GM06990 (cell line): Measurements from ENCODE around the gene CBY1.
A peak's percentile ranks its signal among the peaks of the same experiment; 100 is the strongest.

Experiments used
- DNase-seq: peaks from one replicate; pipeline ENCODE4 v3.0.0-alpha.2; 2011; ENCODE audit not compliant: insufficient read length; ENCODE audit errors: extremely low read depth
- H3K27me3 ChIP-seq: replicated peaks from 2 replicates; pipeline ENCODE4 v1.6.0; 2011; ENCODE audit warnings: low read length; ENCODE audit not compliant: control insufficient read depth, insufficient read depth
- H3K36me3 ChIP-seq: 2 replicates; pipeline ENCODE4 v1.5.1; 2011; ENCODE audit warnings: low read length; ENCODE audit not compliant: control insufficient read depth, insufficient read depth
- H3K4me3 ChIP-seq: replicated peaks from 2 replicates; pipeline ENCODE4 v1.5.1; 2011; ENCODE audit warnings: low read depth, mild to moderate bottlenecking, control low read depth, low read length
- CTCF ChIP-seq: IDR thresholded peaks from 2 replicates; pipeline ENCODE4 v1.5.1; 2011; ENCODE audit warnings: low read length, control low read depth, mild to moderate bottlenecking, inconsistent platforms; ENCODE audit not compliant: insufficient read depth, poor library complexity, severe bottlenecking

CBY1 gene

GRCh38 chr22:38656256-38657044 lies at the start of gene CBY1, which contains the start of gene FAM227A:
Gene CBY1, plus strand, starts transcription at chr22:38656638. Its CDS starts 11,417 bp downstream, at chr22:38668055.
Gene FAM227A, minus strand, starts transcription at chr22:38656392. Its CDS starts 6,224 bp downstream, at chr22:38650168.
- Histone ChIP-seq H3K27me3 (no peaks in the 10 kb centered on the region), H3K4me3 (peak within 1 kb of the TSS; percentile 79), H3K36me3 (peaks cover 2% of the 10 kb centered on the region)
- peak; percentile 88 for DNase-seq
- TF ChIP-seq CTCF: no peak

- Histone ChIP-seq H3K27me3 (no peaks in the 10 kb centered on the region), H3K36me3 (no peaks in the 10 kb centered on the region), H3K4me3 (no peak overlapping the region)
- DNase-seq: no peak
- TF ChIP-seq CTCF: no peak
Measured at GRCh38 chr22:38607680-38608079, 48.8 kb upstream of the CBY1 start.

- no peaks in the 10 kb centered on the region for H3K36me3 ChIP-seq
- TF ChIP-seq CTCF: no peak
Measured at GRCh38 chr22:38608992-38609750, 47.3 kb upstream of the CBY1 start.

GRCh38 chr22:38610234-38610633 lies 46.2 kb upstream of the CBY1 start:
- H3K36me3 ChIP-seq: no peaks in the 10 kb centered on the region
- no peaks in the 10 kb centered on the region for H3K27me3 ChIP-seq
- H3K4me3 ChIP-seq: no peak overlapping the region
- DNase-seq: no peak
- no peak for TF ChIP-seq CTCF

More at GRCh38 chr22:38608992-38609750, 47.3 kb upstream of the CBY1 start:
- H3K4me3 ChIP-seq: no peak overlapping the region
- H3K27me3 ChIP-seq: no peaks in the 10 kb centered on the region
- DNase-seq: no peak

GRCh38 chr22:38611559-38611958 lies 44.9 kb upstream of the CBY1 start:
- no peak for TF ChIP-seq CTCF
- no peak for DNase-seq
- Histone ChIP-seq H3K36me3 (no peaks in the 10 kb centered on the region), H3K4me3 (no peak overlapping the region), H3K27me3 (no peaks in the 10 kb centered on the region)
